SK-N-MC (cell line): ENCODE measurements around the gene STYX.

ENCODE experiments used
- EZH2 ChIP-seq: fragments of 200-600 bp; sonication (generic); IDR thresholded peaks from one replicate; pipeline ENCODE4 v1.6.1; 2017; ENCODE audit warnings: antibody characterized with exemption
- FOXP2 ChIP-seq: optimal IDR thresholded peaks from 2 replicates; pipeline ENCODE3; 2011; ENCODE audit warnings: mild to moderate bottlenecking, moderate library complexity; ENCODE audit not compliant: insufficient read depth; ENCODE audit errors: extremely low read length, control extremely low read depth
- POLR2AphosphoS5 ChIP-seq: IDR thresholded peaks from 2 replicates; pipeline ENCODE4 v1.6.1; 2012; ENCODE audit warnings: mild to moderate bottlenecking, low read depth, low read length, borderline replicate concordance

- TF ChIP-seq EZH2 (no peak), POLR2AphosphoS5 (no peak), FOXP2 (no peak)
These were observed 36.9 kb upstream of the STYX start for GRCh38 chr14:52693036-52693435.
